ENCODE results near the gene SLC30A1.
"Not testable (repeated sequence)": the region's sequence is repeated elsewhere in the genome, so short reads cannot be mapped to it uniquely, and the experiment has no call there.

Gene SLC30A1

DNA sequence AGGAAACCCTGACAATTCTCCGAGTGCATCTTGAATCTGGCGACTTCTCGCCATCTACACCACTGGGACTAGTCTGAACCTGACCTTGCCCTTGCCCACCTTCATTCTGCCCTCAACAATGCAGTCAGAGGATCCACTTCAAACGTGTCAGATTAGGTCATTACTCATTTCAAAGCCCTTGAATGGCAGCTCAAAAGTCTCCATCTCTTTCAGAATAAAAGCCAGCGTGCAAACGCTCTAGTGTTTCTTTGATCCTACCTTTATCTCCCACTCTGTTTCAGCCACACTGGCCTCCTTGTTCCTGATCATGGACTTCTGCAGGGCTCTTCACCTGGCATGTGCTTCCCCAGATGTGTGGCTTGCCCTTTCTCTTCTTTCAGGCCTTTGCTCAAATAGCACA, 31.3 kb downstream of the SLC30A1 start:
- DNase-seq (ENCODE audit: low spot score): no peak

- DNase-seq (ENCODE audit: low spot score): no peak
Observed at GRCh38 chr1:211546543-211546942, 32.4 kb downstream of the SLC30A1 start.

GRCh38 chr1:211543025-211543424, 35.9 kb downstream of the SLC30A1 start:
- no peak for DNase-seq (ENCODE audit: low spot score)

GRCh38 chr1:211541720-211542477, 37.1 kb downstream of the SLC30A1 start:
- no peak for DNase-seq (ENCODE audit: low spot score)

- DNase-seq (ENCODE audit: low spot score): no peak
Observed at GRCh38 chr1:211541278-211541677, 37.7 kb downstream of the SLC30A1 start.

DNA sequence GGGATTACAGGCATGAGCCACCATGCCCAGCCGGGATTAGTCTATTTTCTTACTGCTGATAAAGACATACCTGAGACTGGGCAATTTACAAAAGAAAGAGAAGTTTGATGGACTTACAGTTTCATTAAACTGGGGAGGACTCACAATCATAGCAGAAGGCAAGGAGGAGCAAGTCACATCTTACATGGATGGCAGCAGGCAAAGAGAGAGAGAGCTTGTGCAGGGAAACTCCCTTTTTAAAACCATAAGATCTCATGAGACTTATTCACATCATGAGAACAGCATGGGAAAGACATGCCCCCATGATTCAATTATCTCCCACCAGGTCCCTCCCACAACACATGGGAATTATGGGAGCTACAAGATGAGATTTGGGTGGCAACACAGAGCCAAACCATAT, 38.1 kb downstream of the SLC30A1 start:
- not testable (repeated sequence) for DNase-seq (ENCODE audit: low spot score)

GRCh38 chr1:211538287-211538686, 40.7 kb downstream of the SLC30A1 start:
- no peak for DNase-seq (ENCODE audit: low spot score)

DNA sequence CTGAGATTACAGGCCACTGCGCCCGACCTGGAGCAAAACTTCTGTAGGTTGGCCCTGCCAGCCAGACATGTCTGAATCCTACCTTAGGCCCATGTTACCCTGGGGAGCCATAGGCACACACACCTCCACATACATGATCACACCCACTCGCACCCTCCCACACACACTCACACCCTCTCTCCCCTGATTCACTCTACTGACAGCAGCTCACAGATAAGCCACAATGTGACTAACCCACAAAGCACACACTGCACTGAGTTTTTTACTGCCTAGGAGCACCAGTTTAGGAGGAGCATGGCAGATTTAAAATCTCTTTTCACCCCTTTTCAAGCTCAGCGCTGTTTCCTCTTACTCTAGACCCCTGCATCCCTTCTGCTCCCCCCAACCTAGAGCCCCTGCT, 41.7 kb downstream of the SLC30A1 start:
- no peak for DNase-seq (ENCODE audit: low spot score)

DNA sequence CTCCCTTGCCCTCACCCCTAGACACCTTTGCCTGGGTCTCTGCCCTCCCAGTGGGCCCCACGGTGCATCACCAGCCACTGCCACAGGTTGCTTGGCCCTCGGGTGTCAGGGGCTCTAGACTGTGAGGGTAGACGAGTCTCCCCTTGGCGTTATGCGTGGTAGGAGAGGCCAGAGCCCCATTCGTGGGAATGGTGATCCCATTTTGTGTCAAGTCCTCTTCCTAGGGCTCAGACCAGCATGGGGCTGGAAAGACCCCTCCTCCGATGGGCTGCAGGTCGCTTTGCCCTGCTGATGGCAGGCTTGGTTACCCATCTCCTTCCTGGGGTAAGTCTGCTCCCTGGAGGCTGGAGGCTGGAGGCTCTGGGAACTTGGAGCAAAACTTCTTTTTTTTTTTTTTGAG, 42.4 kb downstream of the SLC30A1 start:
- no peak for DNase-seq (ENCODE audit: low spot score)

DNA sequence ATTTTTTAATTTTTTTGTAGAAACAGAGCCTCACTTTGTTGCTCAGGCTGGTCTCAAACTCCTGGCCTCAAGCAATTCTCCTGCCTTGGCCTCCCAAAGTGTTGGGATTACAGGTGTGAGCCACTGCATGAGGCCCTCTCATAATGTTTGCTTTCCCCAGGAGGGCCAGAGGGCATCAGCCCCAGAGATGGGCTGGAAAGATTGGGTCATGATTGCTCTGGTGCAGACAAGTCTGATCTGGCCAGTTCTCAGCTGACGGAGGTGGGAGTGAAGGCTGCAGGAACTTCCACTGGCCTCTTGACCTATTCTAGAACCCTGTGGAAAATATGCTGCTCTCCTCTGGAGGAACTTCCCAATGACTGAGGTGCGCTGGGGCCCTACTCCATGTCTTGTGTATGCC, 43.6 kb downstream of the SLC30A1 start:
- no peak for DNase-seq (ENCODE audit: low spot score)

DNA sequence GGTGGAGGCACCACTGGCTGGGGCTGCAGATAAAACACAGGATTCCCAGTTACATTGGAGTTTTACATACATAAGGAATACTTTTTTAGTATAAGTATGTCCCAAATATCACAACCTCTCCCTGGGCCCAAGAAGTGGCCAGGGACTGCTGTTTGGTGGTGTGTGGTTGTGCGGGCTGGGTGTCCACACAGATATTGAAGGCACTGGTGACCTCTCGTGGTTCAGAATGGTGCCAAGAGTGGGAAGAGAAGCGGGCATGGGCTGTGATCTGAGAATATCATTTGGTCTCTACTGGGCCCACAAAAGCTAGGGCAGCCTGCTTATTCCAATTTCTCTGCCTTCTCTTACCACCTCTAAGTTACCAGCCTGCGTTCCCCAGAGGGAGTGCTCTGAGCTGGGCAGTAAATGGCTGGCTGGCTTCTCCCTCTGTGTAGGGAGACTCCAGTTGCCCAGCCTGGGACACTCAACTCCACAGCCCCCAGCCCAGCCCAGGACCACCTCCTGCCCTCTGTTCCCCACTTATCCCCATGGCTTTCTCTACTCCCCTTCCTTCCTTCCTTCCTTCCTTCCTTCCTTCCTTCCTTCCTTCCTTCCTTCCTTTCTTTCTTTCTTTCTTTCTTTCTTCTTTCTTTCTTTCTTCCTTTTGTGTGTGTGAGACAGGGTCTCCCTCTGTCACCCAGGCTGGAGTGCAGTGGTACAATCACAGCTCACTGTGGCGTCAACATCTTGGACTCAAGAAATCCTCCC, 44.2 kb downstream of the SLC30A1 start:
- no peak for DNase-seq (ENCODE audit: low spot score)

DNA sequence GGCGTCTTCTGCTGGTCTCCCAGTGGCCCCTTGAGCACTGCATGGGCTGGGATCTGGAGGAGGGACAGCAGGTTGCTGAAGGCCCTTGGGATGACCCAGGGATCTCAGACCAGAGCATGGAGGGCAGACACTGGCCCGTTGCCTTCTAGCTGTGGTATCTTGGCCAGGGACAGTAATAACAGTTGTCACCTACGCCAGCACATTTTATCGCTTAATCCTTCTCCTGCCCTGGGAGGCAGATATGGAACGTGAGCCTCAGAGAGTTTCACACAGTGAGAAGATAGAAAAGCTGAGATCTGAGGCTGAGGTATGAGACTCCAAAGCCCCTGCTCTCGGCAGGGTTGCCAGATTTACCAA, 46.9 kb downstream of the SLC30A1 start:
- no peak for DNase-seq (ENCODE audit: low spot score)

- no peak for DNase-seq (ENCODE audit: low spot score)
Observed at GRCh38 chr1:211531194-211532087, 47.5 kb downstream of the SLC30A1 start.

DNA sequence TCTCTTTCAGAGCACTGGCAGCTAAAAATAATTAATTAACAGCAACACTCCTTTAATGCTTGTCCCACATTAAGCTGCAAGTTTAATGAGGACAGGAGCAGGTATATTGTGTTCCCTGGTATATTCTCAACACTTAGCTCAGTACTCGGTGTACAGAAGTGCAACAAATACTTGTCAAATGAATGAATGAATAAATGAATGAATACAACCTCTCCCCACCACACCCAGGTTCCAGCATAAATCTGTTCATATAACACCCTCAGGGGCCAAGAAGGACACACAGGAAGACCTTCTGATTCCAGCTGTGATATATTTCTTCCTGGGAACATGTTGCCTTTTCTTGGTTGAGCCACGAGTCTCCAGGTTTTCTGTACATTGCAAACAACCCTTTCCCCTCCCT, 48.9 kb downstream of the SLC30A1 start:
- no peak for DNase-seq (ENCODE audit: low spot score)

GRCh38 chr1:211529453-211529852, 49.5 kb downstream of the SLC30A1 start:
- DNase-seq (ENCODE audit: low spot score): no peak

- no peak for DNase-seq (ENCODE audit: low spot score)
Observed at GRCh38 chr1:211529011-211529410, 50.0 kb downstream of the SLC30A1 start.

DNA sequence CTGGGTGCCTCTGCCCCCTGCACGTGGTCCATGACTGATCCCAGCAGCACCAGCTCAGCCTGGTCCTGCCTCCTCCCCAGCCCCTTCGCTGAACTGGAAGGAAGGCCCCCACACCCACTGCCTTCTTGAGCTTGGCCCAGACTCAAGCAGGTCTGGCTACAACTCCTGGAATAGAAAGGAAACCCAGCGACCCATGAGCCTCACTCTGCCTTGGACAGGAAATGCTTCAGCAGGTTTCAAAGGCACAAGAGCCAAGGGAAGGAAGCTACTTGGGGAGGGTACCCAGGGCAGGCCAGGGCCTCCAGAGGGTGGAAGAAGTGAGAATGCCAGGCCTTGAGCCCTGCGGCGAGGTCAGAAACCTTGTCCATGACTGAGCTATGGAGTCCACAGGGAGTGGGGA, 51.1 kb downstream of the SLC30A1 start:
- DNase-seq (ENCODE audit: low spot score): no peak

DNA sequence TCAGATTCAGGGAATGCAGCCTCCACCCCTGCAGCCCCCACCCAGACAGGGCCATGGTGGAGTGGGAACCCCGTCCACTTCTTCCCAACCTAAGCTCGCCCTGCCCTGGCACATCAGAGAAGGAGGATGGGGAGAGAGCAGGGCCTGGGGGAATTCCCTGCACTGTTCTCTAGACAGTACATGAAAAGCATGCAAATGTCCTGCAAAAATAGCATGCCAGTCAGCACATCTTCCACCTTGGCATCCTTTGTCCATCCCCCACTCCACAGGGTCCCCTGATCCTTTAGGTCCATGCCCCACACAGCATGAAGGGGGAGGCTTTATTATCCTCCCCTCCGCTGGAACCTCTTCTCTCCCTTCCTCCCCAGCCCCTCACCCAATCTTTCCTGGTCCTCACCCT, 52.0 kb downstream of the SLC30A1 start:
- no peak for DNase-seq (ENCODE audit: low spot score)

- no peak for DNase-seq (ENCODE audit: low spot score)
Observed at GRCh38 chr1:211526101-211526500, 52.9 kb downstream of the SLC30A1 start.

GRCh38 chr1:211525101-211525676, 53.8 kb downstream of the SLC30A1 start:
- no peak for DNase-seq (ENCODE audit: low spot score)

DNA sequence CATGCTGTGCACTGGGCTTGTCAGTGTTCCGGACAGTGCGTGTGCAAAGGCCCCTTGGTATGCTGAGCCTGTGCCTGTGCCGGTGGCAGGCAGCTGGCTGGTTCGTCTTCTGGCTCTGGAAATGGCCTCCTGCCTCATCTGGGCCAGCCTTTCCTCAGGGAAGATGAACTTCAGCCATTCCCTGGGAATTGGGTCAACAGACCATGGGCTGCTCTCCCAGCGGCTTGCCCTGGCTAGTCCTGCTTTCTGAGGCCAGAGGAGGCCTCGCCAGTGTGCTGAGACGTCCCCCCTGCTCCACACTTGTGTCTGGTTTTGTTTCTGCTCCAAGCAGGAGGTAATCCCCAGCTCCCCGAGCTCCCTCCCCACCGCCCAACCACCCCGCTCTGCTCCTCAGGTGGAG, 54.4 kb downstream of the SLC30A1 start:
- no peak for DNase-seq (ENCODE audit: low spot score)

DNA sequence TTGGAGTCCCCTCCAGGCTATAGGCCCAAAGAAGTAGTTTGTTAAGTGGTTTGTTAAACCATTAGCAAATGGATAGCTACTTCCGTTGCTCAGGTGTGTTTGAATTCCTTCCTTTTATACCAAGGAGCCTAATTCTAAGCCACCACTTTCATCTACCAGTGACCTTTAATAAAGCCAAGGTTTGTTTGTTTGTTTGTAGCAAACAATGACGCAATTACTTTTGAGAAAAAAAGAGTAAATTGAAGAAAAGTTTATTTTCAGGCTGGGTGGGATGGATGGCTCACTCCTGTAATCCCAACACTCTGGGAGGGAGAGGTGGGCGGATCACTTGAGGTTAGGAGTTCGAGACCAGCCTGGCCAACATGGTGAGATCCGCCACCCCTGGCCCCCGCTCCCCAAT, 56.2 kb downstream of the SLC30A1 start:
- no peak for DNase-seq (ENCODE audit: low spot score)
